Measurements from ENCODE around the gene BECN2.
"Not testable (repeated sequence)": the region's sequence is repeated elsewhere in the genome, so short reads cannot be mapped to it uniquely, and the experiment has no call there.

BECN2 gene

DNA sequence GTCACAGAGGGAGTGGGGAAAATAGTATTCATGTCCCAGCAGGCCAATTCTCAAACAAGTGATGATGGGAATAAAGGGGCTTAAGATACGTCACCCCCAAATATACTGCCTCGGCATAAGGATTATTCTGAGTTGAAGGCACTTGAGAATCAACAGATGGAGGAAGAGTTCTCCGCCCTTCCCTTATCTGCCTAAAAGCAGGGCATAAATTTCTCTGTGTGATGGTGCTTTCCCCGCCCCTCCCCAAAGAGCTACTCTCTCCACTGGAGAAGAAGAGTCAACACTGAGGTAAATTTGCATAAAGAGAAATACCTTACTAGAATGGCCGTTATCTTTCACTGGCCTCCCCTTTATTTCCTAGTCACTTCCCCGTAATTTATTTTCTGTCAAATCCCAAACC is 18.7 kb downstream of the BECN2 start:
- no peaks in the 10 kb centered on the region for H3K36me3 ChIP-seq (ENCODE audit: control insufficient read depth, insufficient read depth, low read length)
- no peaks in the 10 kb centered on the region for H3K4me1 ChIP-seq (ENCODE audit: control insufficient read depth, insufficient read depth, low read length, poor library complexity, severe bottlenecking)
- H3K4me3 ChIP-seq (ENCODE audit: insufficient read depth, low read depth, low read length, poor library complexity, severe bottlenecking) = no peak overlapping the region
- no peaks in the 10 kb centered on the region for H3K9me3 ChIP-seq (ENCODE audit: control insufficient read depth, low read length)
- H3K27ac ChIP-seq (ENCODE audit: insufficient read depth, low read length, poor library complexity, severe bottlenecking) = no peak overlapping the region
- DNase-seq = no peak
- no peaks in the 10 kb centered on the region for H3K27me3 ChIP-seq (replicated peaks; ENCODE audit: control insufficient read depth, insufficient read depth, low read length, poor library complexity, severe bottlenecking)

- H3K4me3 ChIP-seq (ENCODE audit: insufficient read depth, low read depth, low read length, poor library complexity, severe bottlenecking) = no peak overlapping the region
- no peak overlapping the region for H3K27ac ChIP-seq (ENCODE audit: insufficient read depth, low read length, poor library complexity, severe bottlenecking)
- DNase-seq = no peak
- no peaks in the 10 kb centered on the region for H3K9me3 ChIP-seq (ENCODE audit: control insufficient read depth, low read length)
- H3K27me3 ChIP-seq (replicated peaks; ENCODE audit: control insufficient read depth, insufficient read depth, low read length, poor library complexity, severe bottlenecking) = no peaks in the 10 kb centered on the region
- H3K36me3 ChIP-seq (ENCODE audit: control insufficient read depth, insufficient read depth, low read length) = no peaks in the 10 kb centered on the region
- no peaks in the 10 kb centered on the region for H3K4me1 ChIP-seq (ENCODE audit: control insufficient read depth, insufficient read depth, low read length, poor library complexity, severe bottlenecking)
Observed at GRCh38 chr1:241979071-241979470, 21.5 kb downstream of the BECN2 start.

GRCh38 chr1:241979926-241980325 is 22.4 kb downstream of the BECN2 start:
- Histone ChIP-seq H3K4me1 (ENCODE audit: control insufficient read depth, insufficient read depth, low read length, poor library complexity, severe bottlenecking) (no peaks in the 10 kb centered on the region), H3K27ac (ENCODE audit: insufficient read depth, low read length, poor library complexity, severe bottlenecking) (no peak overlapping the region), H3K9me3 (ENCODE audit: control insufficient read depth, low read length) (no peaks in the 10 kb centered on the region), H3K36me3 (ENCODE audit: control insufficient read depth, insufficient read depth, low read length) (no peaks in the 10 kb centered on the region), H3K4me3 (ENCODE audit: insufficient read depth, low read depth, low read length, poor library complexity, severe bottlenecking) (no peak overlapping the region), H3K27me3 (replicated peaks; ENCODE audit: control insufficient read depth, insufficient read depth, low read length, poor library complexity, severe bottlenecking) (no peaks in the 10 kb centered on the region)
- no peak for DNase-seq

- Histone ChIP-seq H3K27ac (ENCODE audit: insufficient read depth, low read length, poor library complexity, severe bottlenecking) (no peak overlapping the region), H3K27me3 (replicated peaks; ENCODE audit: control insufficient read depth, insufficient read depth, low read length, poor library complexity, severe bottlenecking) (no peaks in the 10 kb centered on the region), H3K9me3 (ENCODE audit: control insufficient read depth, low read length) (no peaks in the 10 kb centered on the region), H3K4me1 (ENCODE audit: control insufficient read depth, insufficient read depth, low read length, poor library complexity, severe bottlenecking) (no peaks in the 10 kb centered on the region), H3K36me3 (ENCODE audit: control insufficient read depth, insufficient read depth, low read length) (no peaks in the 10 kb centered on the region), H3K4me3 (ENCODE audit: insufficient read depth, low read depth, low read length, poor library complexity, severe bottlenecking) (no peak overlapping the region)
- no peak for DNase-seq
Observed at GRCh38 chr1:241985787-241986186, 28.2 kb downstream of the BECN2 start.

GRCh38 chr1:241988389-241988930 is 30.9 kb downstream of the BECN2 start:
- not testable (repeated sequence) for H3K4me3 ChIP-seq (ENCODE audit: insufficient read depth, low read depth, low read length, poor library complexity, severe bottlenecking); H3K9me3 ChIP-seq (ENCODE audit: control insufficient read depth, low read length); H3K27me3 ChIP-seq (replicated peaks; ENCODE audit: control insufficient read depth, insufficient read depth, low read length, poor library complexity, severe bottlenecking); H3K27ac ChIP-seq (ENCODE audit: insufficient read depth, low read length, poor library complexity, severe bottlenecking); H3K4me1 ChIP-seq (ENCODE audit: control insufficient read depth, insufficient read depth, low read length, poor library complexity, severe bottlenecking); H3K36me3 ChIP-seq (ENCODE audit: control insufficient read depth, insufficient read depth, low read length); DNase-seq

GRCh38 chr1:241990040-241990439 is 32.5 kb downstream of the BECN2 start:
- DNase-seq = no peak
- no peak overlapping the region for H3K27ac ChIP-seq (ENCODE audit: insufficient read depth, low read length, poor library complexity, severe bottlenecking)
- H3K27me3 ChIP-seq (replicated peaks; ENCODE audit: control insufficient read depth, insufficient read depth, low read length, poor library complexity, severe bottlenecking) = no peaks in the 10 kb centered on the region

DNA sequence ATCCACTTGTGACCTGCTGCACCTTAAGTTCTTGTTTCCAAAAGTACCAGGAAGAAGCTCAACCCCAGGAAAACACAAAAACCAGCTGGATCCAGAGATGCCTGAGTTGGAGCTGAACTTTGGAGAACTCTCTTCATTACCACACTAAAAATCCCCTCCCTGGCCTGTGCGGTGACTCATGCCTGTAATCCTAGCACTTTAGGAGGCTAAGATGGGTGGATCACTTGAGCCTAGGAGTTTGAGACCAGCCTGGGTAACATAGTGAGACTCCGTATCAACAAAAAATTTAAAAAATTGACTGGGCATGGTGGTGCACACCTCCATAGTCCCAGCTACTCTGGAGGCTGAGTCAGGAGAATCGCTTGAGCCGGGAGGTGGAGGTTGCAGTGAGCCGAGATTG is 35.2 kb downstream of the BECN2 start:
- H3K27me3 ChIP-seq (replicated peaks; ENCODE audit: control insufficient read depth, insufficient read depth, low read length, poor library complexity, severe bottlenecking) = no peaks in the 10 kb centered on the region
- H3K27ac ChIP-seq (ENCODE audit: insufficient read depth, low read length, poor library complexity, severe bottlenecking) = no peak overlapping the region
- no peak overlapping the region for H3K4me3 ChIP-seq (ENCODE audit: insufficient read depth, low read depth, low read length, poor library complexity, severe bottlenecking)
- H3K9me3 ChIP-seq (ENCODE audit: control insufficient read depth, low read length) = no peaks in the 10 kb centered on the region
- H3K4me1 ChIP-seq (ENCODE audit: control insufficient read depth, insufficient read depth, low read length, poor library complexity, severe bottlenecking) = no peaks in the 10 kb centered on the region
- H3K36me3 ChIP-seq (ENCODE audit: control insufficient read depth, insufficient read depth, low read length) = no peaks in the 10 kb centered on the region
- DNase-seq = no peak

More at GRCh38 chr1:241990040-241990439, 32.5 kb downstream of the BECN2 start:
- no peak overlapping the region for H3K4me3 ChIP-seq (ENCODE audit: insufficient read depth, low read depth, low read length, poor library complexity, severe bottlenecking)
- H3K36me3 ChIP-seq (ENCODE audit: control insufficient read depth, insufficient read depth, low read length) = no peaks in the 10 kb centered on the region
- H3K4me1 ChIP-seq (ENCODE audit: control insufficient read depth, insufficient read depth, low read length, poor library complexity, severe bottlenecking) = no peaks in the 10 kb centered on the region
- no peaks in the 10 kb centered on the region for H3K9me3 ChIP-seq (ENCODE audit: control insufficient read depth, low read length)

GRCh38 chr1:241994171-241994570 is 36.6 kb downstream of the BECN2 start:
- H3K27me3 ChIP-seq (replicated peaks; ENCODE audit: control insufficient read depth, insufficient read depth, low read length, poor library complexity, severe bottlenecking) = no peaks in the 10 kb centered on the region
- H3K36me3 ChIP-seq (ENCODE audit: control insufficient read depth, insufficient read depth, low read length) = no peaks in the 10 kb centered on the region
- H3K4me1 ChIP-seq (ENCODE audit: control insufficient read depth, insufficient read depth, low read length, poor library complexity, severe bottlenecking) = no peaks in the 10 kb centered on the region
- no peak overlapping the region for H3K27ac ChIP-seq (ENCODE audit: insufficient read depth, low read length, poor library complexity, severe bottlenecking)
- no peak overlapping the region for H3K4me3 ChIP-seq (ENCODE audit: insufficient read depth, low read depth, low read length, poor library complexity, severe bottlenecking)
- DNase-seq = no peak
- H3K9me3 ChIP-seq (ENCODE audit: control insufficient read depth, low read length) = no peaks in the 10 kb centered on the region

DNA sequence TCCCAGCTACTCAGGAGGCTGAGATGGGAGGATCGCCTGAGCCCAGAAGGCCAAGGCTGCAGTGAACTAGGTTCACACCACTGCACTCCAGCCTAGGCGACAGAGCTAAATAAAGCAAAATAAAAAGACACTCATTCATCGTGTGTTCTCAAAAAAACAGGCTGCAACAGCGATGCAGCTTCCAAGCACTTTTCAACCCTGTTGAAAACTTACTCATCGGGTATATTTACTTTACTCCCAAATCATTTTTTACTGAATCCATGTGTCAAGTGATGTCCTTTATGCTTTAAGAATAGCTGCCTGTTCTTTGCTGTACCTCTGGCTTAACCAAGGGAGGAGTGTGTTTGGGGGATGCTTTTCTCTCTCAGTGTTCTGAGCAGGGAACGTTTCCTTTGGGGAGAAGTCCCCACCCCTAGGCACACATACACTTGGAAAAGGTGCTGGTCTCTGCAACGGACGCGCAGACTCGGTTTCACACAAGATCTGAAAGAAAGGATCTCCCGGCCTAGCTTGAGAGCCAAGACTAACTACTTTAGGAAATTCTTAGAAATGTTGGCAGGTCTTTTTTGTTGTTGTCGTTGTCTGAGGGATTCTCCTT is 39.9 kb downstream of the BECN2 start:
- no peak overlapping the region for H3K4me3 ChIP-seq (ENCODE audit: insufficient read depth, low read depth, low read length, poor library complexity, severe bottlenecking)
- H3K27ac ChIP-seq (ENCODE audit: insufficient read depth, low read length, poor library complexity, severe bottlenecking) = no peak overlapping the region
- H3K9me3 ChIP-seq (ENCODE audit: control insufficient read depth, low read length) = no peaks in the 10 kb centered on the region
- no peak for DNase-seq
- no peaks in the 10 kb centered on the region for H3K27me3 ChIP-seq (replicated peaks; ENCODE audit: control insufficient read depth, insufficient read depth, low read length, poor library complexity, severe bottlenecking)
- no peaks in the 10 kb centered on the region for H3K36me3 ChIP-seq (ENCODE audit: control insufficient read depth, insufficient read depth, low read length)
- H3K4me1 ChIP-seq (ENCODE audit: control insufficient read depth, insufficient read depth, low read length, poor library complexity, severe bottlenecking) = no peaks in the 10 kb centered on the region

GRCh38 chr1:241998412-241998921 is 40.9 kb downstream of the BECN2 start:
- H3K36me3 ChIP-seq (ENCODE audit: control insufficient read depth, insufficient read depth, low read length) = no peaks in the 10 kb centered on the region
- peak in 2 of 3 donors; percentile 3 to 11 for DNase-seq
- no peaks in the 10 kb centered on the region for H3K27me3 ChIP-seq (replicated peaks; ENCODE audit: control insufficient read depth, insufficient read depth, low read length, poor library complexity, severe bottlenecking)
- H3K4me1 ChIP-seq (ENCODE audit: control insufficient read depth, insufficient read depth, low read length, poor library complexity, severe bottlenecking) = no peaks in the 10 kb centered on the region
- no peak overlapping the region for H3K4me3 ChIP-seq (ENCODE audit: insufficient read depth, low read depth, low read length, poor library complexity, severe bottlenecking)
- H3K27ac ChIP-seq (ENCODE audit: insufficient read depth, low read length, poor library complexity, severe bottlenecking) = no peak overlapping the region
- H3K9me3 ChIP-seq (ENCODE audit: control insufficient read depth, low read length) = no peaks in the 10 kb centered on the region

Data from effector memory CD4-positive, alpha-beta T cell (primary cell).